GOT3 (cell line): ENCODE results near the gene ZNF19.
"Not testable (repeated sequence)": the region's sequence is repeated elsewhere in the genome, so short reads cannot be mapped to it uniquely, and the experiment has no call there.

Experiments
- DNase-seq: peaks from one replicate; lab custom pipeline; 2025; ENCODE audit warnings: mixed read lengths; lab: John Stamatoyannopoulos, UW

Gene ZNF19

DNA sequence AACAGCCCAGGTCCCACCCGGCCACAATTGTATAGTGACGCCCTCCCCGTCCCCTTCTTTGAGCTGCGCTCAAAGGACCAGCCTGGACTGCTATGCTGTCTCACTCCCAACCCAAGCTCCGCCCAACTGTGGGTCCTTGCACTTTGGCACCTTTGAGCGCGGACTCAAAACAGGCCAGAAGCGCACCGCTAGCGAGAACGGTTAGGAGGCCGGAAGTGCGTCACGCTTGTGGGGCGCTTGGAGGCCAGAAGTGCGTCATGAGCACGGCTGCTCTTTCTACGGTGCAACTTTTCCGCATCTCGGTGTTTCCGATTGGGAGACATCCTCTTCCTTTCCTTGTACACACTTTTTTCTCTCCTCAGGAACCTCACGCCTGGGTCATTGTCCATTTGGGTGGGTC lies at the start of gene ZNF19:
TSS of gene ZNF19 (minus strand) at position 203 of the 400 bp plus-strand sequence. CDS start 7,210 bp downstream, outside the sequence.
- no peak for DNase-seq

GRCh38 chr16:71537643-71538042 lies 48.5 kb upstream of the ZNF19 start:
- DNase-seq: no peak

GRCh38 chr16:71536752-71537499 lies 47.8 kb upstream of the ZNF19 start:
- no peak for DNase-seq

DNA sequence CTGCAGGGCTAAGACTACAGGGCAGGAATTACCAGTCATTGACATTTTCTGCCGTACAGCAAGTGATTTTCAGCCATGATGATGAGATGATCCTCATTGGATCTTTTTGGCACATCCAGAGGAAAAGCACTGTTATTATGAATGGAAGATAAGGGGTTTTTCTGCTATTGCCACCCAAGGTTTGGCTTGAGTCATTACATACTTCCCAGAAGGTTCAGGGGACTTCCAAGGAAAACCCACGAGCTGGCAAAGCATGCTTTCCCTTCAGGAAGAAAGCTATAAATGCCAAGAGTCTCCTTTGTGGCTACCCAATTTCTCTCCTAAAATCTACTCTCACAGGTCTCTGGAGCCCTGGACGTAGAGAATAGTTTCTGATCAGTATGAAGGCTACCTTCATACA lies 43.2 kb upstream of the ZNF19 start:
- no peak for DNase-seq

DNA sequence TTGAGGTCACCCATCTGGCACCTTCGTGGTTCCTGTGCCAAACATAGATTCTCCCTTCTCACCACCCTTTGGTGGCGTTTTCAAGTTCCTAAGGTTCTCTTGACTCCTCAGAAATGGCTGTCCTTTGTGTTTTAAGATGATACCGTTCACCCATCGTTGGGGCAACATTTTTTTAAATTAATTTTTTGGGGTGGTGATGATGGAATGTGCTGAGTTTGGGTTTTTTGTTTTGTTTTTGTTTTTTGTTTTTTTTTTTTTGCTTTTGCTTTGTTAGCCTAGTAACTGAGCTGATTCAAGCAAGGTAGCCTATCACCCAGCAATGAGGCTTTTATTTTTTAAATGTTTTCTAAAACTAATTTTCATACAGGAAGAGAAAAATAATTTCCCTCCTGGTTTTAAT lies 39.7 kb upstream of the ZNF19 start:
- DNase-seq: no peak

DNA sequence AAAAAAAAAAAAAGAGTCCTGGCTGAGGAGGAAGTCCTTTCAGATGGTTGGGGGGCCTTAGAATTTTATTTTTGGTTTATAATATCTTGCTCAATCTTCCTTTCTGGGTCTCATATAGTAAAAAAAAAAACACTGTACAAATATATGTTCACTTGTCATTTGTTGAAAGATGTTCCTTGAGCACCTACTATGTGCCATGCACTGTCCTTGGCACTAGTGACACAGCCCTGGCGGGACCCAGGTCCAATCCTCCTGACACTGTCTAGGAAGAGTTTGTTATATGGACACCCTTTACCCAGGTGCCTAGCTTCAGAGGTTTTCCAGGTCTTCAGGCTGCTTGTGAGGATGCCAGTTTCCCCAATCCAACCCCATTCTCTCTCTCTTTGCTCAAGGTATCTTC lies 39.1 kb upstream of the ZNF19 start:
- DNase-seq: no peak

DNA sequence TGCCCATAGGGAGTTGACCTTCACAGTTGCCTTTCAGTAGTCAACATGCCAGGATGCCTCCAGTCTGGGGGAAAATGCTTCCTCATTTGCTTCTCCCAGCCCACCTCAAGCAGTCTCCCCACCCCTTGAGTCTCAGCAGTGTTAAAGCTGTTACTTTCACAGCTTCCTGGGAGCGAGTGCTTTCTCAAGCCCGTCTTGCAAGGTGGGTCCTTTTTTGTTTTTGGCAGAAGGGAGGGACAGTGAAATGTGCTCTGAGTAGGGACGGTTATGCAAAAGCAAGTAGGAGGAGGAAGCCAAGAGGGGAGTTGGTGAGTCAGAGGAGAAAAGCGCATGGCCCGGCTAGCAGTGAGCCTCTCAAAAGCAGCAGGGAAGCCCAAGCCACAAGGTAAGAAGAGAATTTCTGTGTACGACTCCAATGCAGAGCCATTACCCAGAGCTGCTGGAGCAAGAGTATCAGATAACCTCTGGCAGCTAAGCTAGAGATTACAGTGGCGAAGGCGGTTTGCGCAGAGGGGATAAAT lies 37.0 kb upstream of the ZNF19 start, which contains the start of gene CHST4:
TSS of gene CHST4 (plus strand) at position 316 of the 521 bp plus-strand sequence. CDS start 10,252 bp downstream, outside the sequence.
- no peak for DNase-seq

DNA sequence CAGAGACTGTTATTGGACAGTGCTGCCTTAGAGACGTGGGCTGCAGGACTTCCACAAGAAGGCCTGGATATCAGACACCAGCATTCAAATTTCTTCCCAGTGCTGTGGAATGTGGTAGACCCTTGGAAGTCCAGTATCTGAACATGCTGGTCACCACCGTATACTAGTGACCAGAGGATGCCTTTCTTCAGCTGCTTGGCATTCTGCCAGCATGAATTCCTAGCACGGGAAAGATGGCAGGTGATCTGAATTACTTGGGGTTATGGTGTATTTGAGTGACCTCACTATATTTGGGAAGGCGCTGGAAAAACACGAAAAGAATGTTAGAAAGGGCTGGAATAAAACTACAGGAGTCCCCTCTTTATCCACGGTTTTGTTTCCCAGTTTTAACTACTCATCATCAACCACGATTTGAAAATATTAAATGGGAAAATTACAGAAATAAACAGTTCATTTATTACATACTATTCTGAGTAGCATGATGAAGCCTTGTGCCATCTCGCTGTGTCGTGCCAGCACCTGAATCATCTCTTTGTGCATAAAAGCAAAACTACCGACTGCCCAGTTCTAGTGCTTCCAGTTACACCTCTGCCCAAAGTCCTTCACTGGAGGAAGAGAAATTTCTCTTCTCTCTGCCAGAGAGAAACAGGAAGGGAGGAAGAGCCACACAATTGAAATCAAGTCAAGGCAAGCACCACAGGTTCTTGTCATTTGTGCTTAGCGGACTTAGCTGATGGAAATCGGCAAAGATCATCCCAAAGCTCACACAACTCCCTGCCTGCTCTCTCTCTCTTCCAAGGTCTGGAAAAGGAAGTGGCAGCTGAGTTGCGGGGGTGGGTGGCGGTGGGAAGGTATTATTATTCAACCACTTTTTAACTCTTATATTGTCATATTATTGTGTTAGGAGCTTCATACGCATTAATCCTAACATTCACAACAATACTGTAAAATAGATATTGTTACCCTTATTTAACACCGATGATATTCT lies 35.7 kb upstream of the ZNF19 start:
- DNase-seq: no peak

DNA sequence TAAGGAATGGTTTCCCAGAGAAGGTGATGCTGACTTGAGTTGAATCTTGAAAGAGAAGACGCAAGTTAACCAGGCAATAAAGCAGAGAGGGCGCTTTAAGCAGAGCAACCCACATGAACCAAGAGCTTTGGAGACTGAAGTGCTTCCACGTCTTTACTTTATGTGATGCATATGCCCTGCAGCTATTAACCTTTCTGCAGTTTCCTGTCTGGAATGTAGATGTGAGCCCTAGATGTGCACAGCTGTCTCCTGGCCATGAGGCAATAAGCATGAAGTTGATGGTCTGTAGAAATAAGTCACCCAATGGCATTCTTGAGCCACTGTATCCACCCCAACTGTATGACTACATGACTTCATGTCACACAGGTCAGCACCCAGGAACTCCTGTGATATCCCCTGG lies 31.4 kb upstream of the ZNF19 start:
- no peak for DNase-seq

- no peak for DNase-seq
Measured at GRCh38 chr16:71515026-71515425, 25.9 kb upstream of the ZNF19 start.

- no peak for DNase-seq
Measured at GRCh38 chr16:71514476-71514875, 25.4 kb upstream of the ZNF19 start.

GRCh38 chr16:71513302-71513701 lies 24.2 kb upstream of the ZNF19 start:
- DNase-seq: no peak

- no peak for DNase-seq
Measured at GRCh38 chr16:71507061-71507460, 17.9 kb upstream of the ZNF19 start.

DNA sequence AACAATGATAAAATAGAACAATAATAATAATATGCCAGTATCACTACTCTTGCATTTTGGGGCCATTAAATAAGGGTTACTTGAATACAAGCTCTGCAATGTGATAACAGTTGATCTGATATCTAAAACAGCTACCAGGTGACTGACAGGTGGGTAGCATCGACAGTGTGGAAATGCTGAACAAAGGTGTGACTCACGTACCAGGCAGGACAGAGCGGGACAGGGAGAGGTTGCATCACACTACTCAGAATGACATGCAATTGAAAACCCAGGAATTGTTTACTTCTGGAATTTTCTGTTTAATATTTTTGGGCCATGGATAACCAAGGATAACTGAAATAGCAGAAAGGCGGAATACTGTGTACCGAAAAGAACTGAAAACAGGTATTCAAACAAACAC lies 15.8 kb upstream of the ZNF19 start:
- no peak for DNase-seq

DNA sequence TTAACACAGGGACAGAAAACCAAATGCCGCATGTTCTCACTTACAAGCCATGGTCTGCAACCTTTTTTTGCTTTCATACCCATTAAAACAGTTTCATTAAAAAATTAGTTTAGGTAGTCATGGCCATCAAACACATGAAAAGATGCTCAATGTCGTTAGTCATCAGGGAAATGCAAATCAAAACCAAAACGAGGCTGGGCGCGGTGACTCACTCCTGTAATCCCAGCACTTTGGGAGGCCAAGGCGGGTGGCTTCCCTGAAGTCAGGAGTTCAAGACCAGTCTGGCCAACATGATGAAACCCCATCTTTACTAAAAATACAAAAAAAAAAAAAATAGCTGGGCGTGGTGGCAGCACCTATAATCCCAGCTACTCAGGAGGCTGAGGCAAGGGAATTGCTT lies 14.9 kb upstream of the ZNF19 start:
- not testable (repeated sequence) for DNase-seq

DNA sequence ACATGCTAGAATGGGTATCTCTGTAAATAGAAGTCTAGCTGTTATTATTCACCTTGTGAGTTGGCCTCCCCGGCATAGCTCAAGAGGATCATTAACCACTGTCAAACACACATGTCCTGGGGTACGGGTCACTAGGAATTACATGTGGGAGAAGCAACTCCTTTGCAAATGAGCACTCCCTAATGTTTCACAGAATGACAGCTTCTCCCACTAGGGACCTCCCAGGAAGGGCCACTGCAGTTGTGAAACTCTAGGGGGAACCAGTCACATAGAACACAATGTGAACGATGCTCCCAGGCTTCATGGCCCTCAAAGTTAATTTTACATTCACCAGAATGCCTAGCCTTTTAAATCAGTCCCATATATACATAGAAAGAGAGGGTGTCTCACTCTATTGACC lies 12.4 kb upstream of the ZNF19 start:
- DNase-seq: no peak

DNA sequence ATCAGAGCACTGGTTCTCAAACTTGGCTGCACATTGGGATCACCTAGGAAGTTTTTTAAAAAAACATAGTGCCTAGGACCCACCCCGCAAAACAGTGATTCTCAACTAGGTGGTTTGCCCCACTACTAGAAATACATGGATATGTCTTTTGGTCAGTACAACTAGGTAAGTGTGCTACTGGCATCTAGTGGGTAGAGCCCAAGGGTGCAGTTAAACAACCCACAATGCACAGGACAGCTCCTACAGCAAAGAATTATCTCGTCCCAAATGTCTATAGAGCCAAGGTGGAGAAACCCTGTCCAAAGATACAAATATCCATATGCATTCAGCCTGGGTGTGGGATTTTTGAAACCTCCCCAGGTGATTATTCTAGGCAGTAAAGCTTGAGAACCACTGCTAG lies 11.8 kb upstream of the ZNF19 start:
- DNase-seq: no peak

DNA sequence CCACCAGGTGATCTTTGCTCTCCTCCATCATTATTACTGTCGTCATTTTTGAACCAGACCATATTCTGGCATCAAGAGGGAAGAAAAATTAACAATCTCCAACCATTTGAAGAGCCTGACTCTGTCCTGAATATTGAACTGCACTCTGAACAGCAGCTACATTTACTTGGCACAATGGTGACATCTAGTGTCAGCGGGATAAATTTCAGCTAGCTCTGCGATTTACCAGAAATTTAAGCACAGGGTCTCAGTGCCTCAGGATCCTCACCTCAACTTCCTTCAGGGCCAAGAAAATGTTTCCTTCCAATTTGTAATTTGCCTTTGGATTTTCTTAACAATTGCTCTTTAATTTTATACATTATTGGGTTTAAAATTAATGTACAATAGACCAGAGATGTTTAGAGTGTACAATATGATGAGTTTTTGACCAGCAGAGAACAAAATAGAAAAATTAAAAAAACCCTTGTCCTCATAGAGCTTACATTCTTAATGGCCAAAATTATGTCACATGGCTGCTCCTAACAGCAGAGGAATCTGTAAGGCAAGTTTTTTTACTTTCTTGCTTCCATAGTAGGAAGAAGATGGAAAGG lies 10.7 kb upstream of the ZNF19 start:
- no peak for DNase-seq

GRCh38 chr16:71498031-71498430 lies 8.9 kb upstream of the ZNF19 start:
- no peak for DNase-seq

DNA sequence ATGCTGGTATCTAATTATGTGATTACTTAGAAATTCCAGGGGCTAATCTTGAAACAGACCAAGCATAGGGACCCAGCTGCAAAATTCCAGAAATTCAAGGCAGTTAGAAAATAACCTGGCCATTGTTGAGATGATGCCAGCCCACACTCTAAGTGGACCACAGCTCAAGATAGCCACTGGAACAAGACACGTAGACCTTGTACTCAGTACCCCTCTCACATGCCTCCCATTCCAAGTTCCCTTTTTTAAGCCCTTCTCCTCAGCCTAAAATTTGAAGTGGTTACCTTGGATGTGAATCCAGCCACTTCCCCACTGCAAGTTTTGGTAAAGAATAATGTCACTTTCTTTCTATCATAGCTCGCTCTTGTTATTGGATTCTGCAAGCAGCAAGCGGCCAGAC lies 4.1 kb upstream of the ZNF19 start:
- no peak for DNase-seq

- DNase-seq: no peak
Measured at GRCh38 chr16:71492786-71493185, 3.7 kb upstream of the ZNF19 start.

DNA sequence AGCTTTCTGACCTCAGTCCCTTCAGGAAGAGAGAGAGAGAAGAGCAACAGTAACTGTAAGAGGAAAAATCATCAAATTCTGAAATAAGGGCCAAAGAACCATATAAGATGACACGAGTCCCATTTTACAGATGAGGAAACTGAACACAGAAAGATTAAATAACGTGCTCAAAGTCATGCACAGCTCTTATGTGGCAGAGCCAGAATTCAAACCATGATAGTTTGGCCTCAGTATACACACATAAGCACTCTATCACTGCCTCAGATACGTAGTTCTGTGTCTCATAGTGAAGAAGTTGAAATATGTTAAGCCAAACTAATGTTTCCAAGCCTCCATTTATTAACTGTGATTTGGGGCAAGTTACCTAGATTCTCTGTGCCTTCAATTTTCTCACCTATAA lies 1.9 kb upstream of the ZNF19 start:
- no peak for DNase-seq
